ENCODE data around the gene RELN. TPM values are rescaled to one million over a fixed set of nuclear protein-coding genes. Genes with fewer than 3 reads are reported as not detected.

RELN gene
- total RNA-seq, 1 donor from 2014 or later = 3.8 TPM

DNA sequence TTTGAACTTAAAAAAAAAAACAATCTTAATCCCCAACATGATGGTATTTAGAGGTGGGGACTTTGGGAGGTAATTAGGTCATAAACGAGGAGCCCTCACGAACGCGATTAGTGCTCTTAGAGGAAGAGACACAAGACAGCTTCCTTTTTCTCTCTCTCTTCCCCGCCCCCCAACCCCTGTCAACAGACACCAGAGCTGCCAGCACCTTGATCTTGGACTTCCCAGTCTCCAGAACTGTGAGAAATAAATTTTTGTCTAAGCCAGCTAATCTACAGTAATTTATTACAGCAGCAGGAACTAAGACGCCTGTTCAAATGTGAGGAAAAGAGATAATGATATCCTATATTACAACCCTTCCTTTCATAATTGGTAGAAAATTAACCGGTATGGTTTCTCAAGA is 40.1 kb downstream of the RELN start:
- H3K4me3 ChIP-seq (ENCODE audit: low read depth, low read length) = no peak overlapping the region
- DNase-seq (ENCODE audit: low read depth) = no peak
- TF ChIP-seq, protein P1, sequence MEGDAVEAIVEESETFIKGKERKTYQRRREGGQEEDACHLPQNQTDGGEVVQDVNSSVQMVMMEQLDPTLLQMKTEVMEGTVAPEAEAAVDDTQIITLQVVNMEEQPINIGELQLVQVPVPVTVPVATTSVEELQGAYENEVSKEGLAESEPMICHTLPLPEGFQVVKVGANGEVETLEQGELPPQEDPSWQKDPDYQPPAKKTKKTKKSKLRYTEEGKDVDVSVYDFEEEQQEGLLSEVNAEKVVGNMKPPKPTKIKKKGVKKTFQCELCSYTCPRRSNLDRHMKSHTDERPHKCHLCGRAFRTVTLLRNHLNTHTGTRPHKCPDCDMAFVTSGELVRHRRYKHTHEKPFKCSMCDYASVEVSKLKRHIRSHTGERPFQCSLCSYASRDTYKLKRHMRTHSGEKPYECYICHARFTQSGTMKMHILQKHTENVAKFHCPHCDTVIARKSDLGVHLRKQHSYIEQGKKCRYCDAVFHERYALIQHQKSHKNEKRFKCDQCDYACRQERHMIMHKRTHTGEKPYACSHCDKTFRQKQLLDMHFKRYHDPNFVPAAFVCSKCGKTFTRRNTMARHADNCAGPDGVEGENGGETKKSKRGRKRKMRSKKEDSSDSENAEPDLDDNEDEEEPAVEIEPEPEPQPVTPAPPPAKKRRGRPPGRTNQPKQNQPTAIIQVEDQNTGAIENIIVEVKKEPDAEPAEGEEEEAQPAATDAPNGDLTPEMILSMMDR (conservative IDR thresholded peaks at IDR 0.05; ENCODE audit: low read depth, low read length) = no peak

DNA sequence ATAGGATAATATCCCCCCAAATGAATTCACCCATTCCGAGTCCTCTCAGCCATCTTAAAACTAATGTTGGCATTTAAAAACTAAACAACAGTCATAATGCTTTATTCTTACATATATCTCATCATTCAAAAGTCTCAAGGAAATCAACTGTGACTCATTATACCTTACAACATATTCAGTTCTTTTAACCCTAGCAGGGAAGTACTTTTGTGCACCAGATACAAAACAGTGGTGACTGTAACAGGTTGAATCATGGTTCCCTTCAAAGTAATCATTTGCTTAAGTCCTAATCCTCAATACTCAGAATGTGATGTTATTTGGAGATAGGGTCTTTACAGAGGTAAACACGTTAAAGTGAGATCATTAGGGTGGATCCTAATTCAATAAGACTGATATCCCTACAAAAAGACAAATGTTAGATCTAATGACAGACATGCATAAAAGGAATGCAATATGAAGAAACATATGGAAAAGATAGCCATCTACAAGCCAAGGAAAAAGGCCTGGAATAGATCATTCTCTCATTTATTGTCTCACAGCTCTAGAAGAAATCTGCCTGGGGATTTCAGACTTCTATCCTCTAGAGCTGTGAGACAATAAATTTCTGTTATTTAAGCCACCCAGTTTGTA is 42.3 kb downstream of the RELN start:
- no peak overlapping the region for H3K4me3 ChIP-seq (ENCODE audit: low read depth, low read length)
- no peak for DNase-seq (ENCODE audit: low read depth)
- TF ChIP-seq, protein P1 (conservative IDR thresholded peaks at IDR 0.05; ENCODE audit: low read depth, low read length) = no peak

DNA sequence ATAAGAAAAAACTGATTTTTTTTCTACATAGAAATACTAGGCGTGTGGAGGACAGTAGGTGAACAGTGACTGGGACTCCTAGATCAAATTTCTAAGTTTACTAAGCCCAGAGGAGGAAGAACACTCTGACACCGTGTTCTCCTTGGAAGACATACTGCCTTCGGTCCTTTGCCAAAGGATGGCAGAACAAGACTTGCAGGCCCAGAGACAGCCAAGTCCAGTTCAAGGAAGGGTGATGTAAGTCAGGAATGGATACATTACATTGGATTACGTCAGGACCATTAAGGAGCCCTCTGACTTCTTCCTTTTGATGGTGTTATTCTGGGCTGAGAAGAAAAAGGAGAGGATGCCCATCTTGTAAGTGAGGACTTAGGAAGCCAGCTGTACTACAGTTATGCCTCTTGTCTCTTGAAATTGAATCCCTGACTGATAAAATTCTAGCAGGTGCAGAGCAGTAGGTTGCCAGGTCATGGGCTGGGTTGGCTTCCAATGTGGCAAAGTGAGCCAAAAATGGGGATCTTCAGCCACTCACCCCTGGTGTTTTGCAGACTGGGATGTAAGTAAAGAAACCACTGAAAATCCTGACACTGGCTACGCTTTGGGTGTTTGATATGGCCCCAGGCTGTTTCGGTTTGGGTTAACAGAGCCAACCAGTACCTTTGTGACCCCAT is 45.1 kb downstream of the RELN start:
- no peak overlapping the region for H3K4me3 ChIP-seq (ENCODE audit: low read depth, low read length)
- DNase-seq (ENCODE audit: low read depth) = no peak
- TF ChIP-seq, protein P1 (conservative IDR thresholded peaks at IDR 0.05; ENCODE audit: low read depth, low read length) = no peak

DNA sequence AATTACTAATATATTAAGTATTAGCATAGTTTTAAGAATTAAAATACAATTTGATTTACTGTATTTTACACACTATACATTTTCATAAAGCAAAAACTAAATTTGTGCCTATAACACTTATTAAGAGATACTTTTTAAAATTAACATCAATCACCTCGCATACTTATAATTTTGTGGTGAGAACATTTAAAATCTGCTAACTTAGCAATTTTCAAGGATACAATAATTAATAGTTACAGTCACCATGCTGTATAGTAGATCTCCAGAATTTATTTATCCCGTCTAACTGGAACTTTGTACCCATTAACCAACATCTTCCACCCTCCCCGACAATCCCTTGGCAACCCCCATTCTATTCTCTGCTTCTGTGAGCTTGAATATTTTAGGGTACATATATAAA is 47.5 kb downstream of the RELN start:
- TF ChIP-seq, protein P1 (conservative IDR thresholded peaks at IDR 0.05; ENCODE audit: low read depth, low read length) = no peak
- no peak overlapping the region for H3K4me3 ChIP-seq (ENCODE audit: low read depth, low read length)
- DNase-seq (ENCODE audit: low read depth) = no peak

DNA sequence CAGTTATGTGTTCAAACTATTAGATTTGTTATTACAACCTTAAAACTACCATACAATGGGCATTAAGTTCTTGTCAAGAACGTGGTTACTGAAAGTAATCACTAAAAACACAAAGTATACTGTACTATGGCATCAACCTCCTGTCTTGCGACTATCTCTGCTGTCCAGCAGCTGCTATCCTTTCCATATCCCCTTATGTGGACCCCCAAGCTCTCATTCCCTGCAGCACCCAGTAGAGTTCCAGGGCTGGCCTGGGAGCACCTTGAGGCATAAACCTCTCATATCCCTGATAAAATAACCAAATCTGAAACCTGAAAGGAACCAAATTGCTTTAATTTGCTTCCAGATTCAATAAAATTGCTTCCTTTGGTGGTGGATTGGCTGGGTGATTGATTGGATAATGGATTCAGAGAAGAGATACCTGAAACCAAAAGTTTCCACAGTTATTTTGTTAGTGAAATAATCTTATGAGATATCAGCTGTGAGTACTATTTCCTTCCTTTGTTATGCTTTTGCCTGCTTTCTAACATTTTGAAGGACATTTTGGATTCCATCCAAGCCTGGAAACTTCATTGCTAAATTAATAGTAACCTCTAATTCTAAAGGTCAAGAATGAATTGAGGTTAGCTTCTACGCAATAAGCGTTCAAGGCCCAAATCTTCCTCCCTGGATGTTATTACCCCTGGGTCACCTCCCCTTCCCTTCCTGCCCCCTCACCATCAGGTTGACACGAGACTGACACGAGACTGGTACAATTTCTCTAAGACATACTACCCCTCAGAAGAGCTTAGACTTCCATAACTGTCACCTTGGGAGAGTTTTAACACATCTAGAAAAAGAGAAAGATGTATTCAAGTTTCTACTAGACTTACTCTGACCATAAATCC is 48.8 kb downstream of the RELN start:
- no peak for DNase-seq (ENCODE audit: low read depth)
- no peak overlapping the region for H3K4me3 ChIP-seq (ENCODE audit: low read depth, low read length)
- TF ChIP-seq, protein P1 (conservative IDR thresholded peaks at IDR 0.05; ENCODE audit: low read depth, low read length) = no peak

DNA sequence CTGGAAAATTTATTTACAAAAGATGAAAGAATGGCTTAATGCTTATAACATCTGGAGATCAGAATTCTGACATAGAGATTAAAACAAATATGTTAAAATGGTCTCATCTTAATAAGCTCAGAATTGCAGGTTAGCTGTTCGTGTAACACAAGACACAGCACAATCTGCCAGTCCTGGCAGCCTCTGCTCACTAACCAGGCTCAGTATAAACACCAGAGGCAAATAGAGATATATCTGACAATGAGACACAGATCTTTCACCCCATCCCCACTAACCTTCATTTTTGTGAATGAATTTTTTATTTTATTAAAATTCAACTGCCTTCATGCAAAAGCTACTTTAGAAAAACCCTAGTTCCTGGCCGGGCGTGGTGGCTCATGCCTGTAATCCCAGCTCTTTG is 51.8 kb downstream of the RELN start:
- no peak for DNase-seq (ENCODE audit: low read depth)
- TF ChIP-seq, protein P1 (conservative IDR thresholded peaks at IDR 0.05; ENCODE audit: low read depth, low read length) = no peak
- no peak overlapping the region for H3K4me3 ChIP-seq (ENCODE audit: low read depth, low read length)
